ENCODE data around the gene SNTG2. TPM values are rescaled to one million over a fixed set of nuclear protein-coding genes. Genes with fewer than 3 reads are reported as not detected.

Gene SNTG2
- total RNA-seq, 2 experiments from 2014 or later = not detected

GRCh38 chr2:1398191-1398590, 447.5 kb downstream of the SNTG2 start:
- Histone ChIP-seq H3K36me3 (ENCODE audit: insufficient read depth, low read length) (no peaks in the 10 kb centered on the region), H3K4me3 (ENCODE audit: low read depth, low read length, poor library complexity, severe bottlenecking) (no peak overlapping the region), H3K9me3 (ENCODE audit: low read length) (no peaks in the 10 kb centered on the region), H3K4me2 (ENCODE audit: low read length) (no peak overlapping the region), H2AFZ (ENCODE audit: low read length) (no peak overlapping the region), H4K20me1 (ENCODE audit: insufficient read depth, low read length) (no peaks in the 10 kb centered on the region), H3K4me1 (ENCODE audit: insufficient read depth, low read length, poor library complexity, severe bottlenecking) (no peaks in the 10 kb centered on the region), H3K79me2 (ENCODE audit: insufficient read depth, low read depth, low read length) (no peaks in the 10 kb centered on the region), H3K9me2 (ENCODE audit: insufficient read depth, low read length) (no peaks in the 10 kb centered on the region), H3K27ac (ENCODE audit: low read depth, low read length, poor library complexity, severe bottlenecking) (no peak overlapping the region)
- CTCF ChIA-PET (ENCODE audit: unreplicated experiment) = no interaction called here
- DNase-seq (ENCODE audit: low spot score) = no peak
- POLR2A ChIA-PET = no interaction called here
- intact Hi-C loops (cut with micrococcal nuclease; ENCODE audit: unreplicated experiment) = no loop called here
- no TSS peak for BruUV-seq (replicated peaks)
- no peak for TF ChIP-seq CTCF (conservative IDR thresholded peaks at IDR 0.05; ENCODE audit: low read length)
- TF ChIP-seq EZH2phosphoT487 (IDR thresholded peaks at IDR 0.05; ENCODE audit: borderline replicate concordance, low read depth, low read length) = no peak

GRCh38 chr2:1400943-1401735, 450.5 kb downstream of the SNTG2 start:
- Histone ChIP-seq H3K4me1 (ENCODE audit: insufficient read depth, low read length, poor library complexity, severe bottlenecking) (no peaks in the 10 kb centered on the region), H3K9me2 (ENCODE audit: insufficient read depth, low read length) (no peaks in the 10 kb centered on the region), H2AFZ (ENCODE audit: low read length) (no peak overlapping the region), H4K20me1 (ENCODE audit: insufficient read depth, low read length) (no peaks in the 10 kb centered on the region), H3K4me3 (ENCODE audit: low read depth, low read length, poor library complexity, severe bottlenecking) (no peak overlapping the region), H3K27ac (ENCODE audit: low read depth, low read length, poor library complexity, severe bottlenecking) (no peak overlapping the region), H3K9me3 (ENCODE audit: low read length) (no peaks in the 10 kb centered on the region), H3K4me2 (ENCODE audit: low read length) (no peak overlapping the region), H3K79me2 (ENCODE audit: insufficient read depth, low read depth, low read length) (no peaks in the 10 kb centered on the region), H3K36me3 (ENCODE audit: insufficient read depth, low read length) (no peaks in the 10 kb centered on the region)
- intact Hi-C loops (cut with micrococcal nuclease; ENCODE audit: unreplicated experiment) = no loop called here
- TF ChIP-seq CTCF (conservative IDR thresholded peaks at IDR 0.05; ENCODE audit: low read length) (no peak), EZH2phosphoT487 (IDR thresholded peaks at IDR 0.05; ENCODE audit: borderline replicate concordance, low read depth, low read length) (no peak)
- BruUV-seq (replicated peaks) = no TSS peak
- CTCF ChIA-PET (ENCODE audit: unreplicated experiment) = no interaction called here
- POLR2A ChIA-PET = interaction anchor here (0.6 kb wide), 1 partner anchor 14 kb away, joined by 3 read pairs; no protein-coding TSS in a partner anchor
- no peak for DNase-seq (ENCODE audit: low spot score)

GRCh38 chr2:1402064-1402463, 451.4 kb downstream of the SNTG2 start:
- no peaks in the 10 kb centered on the region for H3K9me3 ChIP-seq (ENCODE audit: low read length)
- H3K36me3 ChIP-seq (ENCODE audit: insufficient read depth, low read length) = no peaks in the 10 kb centered on the region
- H3K27ac ChIP-seq (ENCODE audit: low read depth, low read length, poor library complexity, severe bottlenecking) = no peak overlapping the region
- no peaks in the 10 kb centered on the region for H3K79me2 ChIP-seq (ENCODE audit: insufficient read depth, low read depth, low read length)
- no peak overlapping the region for H2AFZ ChIP-seq (ENCODE audit: low read length)
- POLR2A ChIA-PET = no interaction called here
- no TSS peak for BruUV-seq (replicated peaks)
- H3K4me1 ChIP-seq (ENCODE audit: insufficient read depth, low read length, poor library complexity, severe bottlenecking) = no peaks in the 10 kb centered on the region
- no peak overlapping the region for H3K4me2 ChIP-seq (ENCODE audit: low read length)
- H3K4me3 ChIP-seq (ENCODE audit: low read depth, low read length, poor library complexity, severe bottlenecking) = no peak overlapping the region
- H4K20me1 ChIP-seq (ENCODE audit: insufficient read depth, low read length) = no peaks in the 10 kb centered on the region
- CTCF ChIA-PET (ENCODE audit: unreplicated experiment) = no interaction called here
- H3K9me2 ChIP-seq (ENCODE audit: insufficient read depth, low read length) = no peaks in the 10 kb centered on the region
- no peak for DNase-seq (ENCODE audit: low spot score)
- TF ChIP-seq CTCF (conservative IDR thresholded peaks at IDR 0.05; ENCODE audit: low read length) (no peak), EZH2phosphoT487 (IDR thresholded peaks at IDR 0.05; ENCODE audit: borderline replicate concordance, low read depth, low read length) (no peak)
- intact Hi-C loops (cut with micrococcal nuclease; ENCODE audit: unreplicated experiment) = no loop called here
